GM13976 (cell line): ENCODE measurements around the gene TCEAL1.

ENCODE experiments used
- DNase-seq: peaks from one replicate; pipeline ENCODE4 v3.0.0; 2012; ENCODE audit warnings: low spot score
- CTCF ChIP-seq: IDR thresholded peaks from 2 replicates; pipeline ENCODE4 v1.5.1; 2012; ENCODE audit warnings: borderline replicate concordance, mild to moderate bottlenecking; ENCODE audit not compliant: insufficient read depth; ENCODE audit errors: extremely low read depth, missing control alignments, control extremely low read depth
- in situ Hi-C: fragments of 300-500 bp; cut with MboI; formaldehyde crosslinking; loops from one replicate; pipeline ENCODE4 v1.12.0; 2022; ENCODE audit warnings: low sequenced_read_pairs, mixed read lengths, inconsistent platforms; ENCODE audit not compliant: unreplicated experiment

TCEAL1 gene

GRCh38 chrX:103616676-103617186 is 12.0 kb upstream of the TCEAL1 start:
- no peak for TF ChIP-seq CTCF
- DNase-seq, result no peak
- in situ Hi-C loops, result no loop called here

DNA sequence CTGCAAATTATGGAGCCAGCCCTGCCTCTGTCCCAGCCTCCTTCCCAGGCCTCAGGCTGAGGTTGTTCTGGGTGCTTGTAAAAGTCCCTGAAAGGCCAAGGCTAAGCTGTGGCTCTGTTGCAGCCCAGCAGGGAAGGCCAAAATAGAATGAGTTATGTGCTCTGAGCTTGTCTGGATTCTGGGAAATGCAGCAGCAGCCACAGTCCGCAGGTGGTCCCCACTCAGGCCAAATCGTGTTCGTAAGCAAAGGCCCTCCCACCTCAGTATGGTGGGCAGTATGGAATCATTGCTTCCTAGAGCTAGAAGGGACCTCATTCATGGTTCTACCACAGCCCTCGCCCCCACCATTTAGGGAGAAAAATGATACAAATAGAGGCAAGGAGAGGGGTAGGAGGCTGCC is 4.7 kb upstream of the TCEAL1 start:
- no peak for TF ChIP-seq CTCF
- DNase-seq, result no peak
- in situ Hi-C loops, result no loop called here

- no peak for DNase-seq
- in situ Hi-C loops, result no loop called here
- TF ChIP-seq CTCF, result no peak
Observed at GRCh38 chrX:103626855-103627254, 1.9 kb upstream of the TCEAL1 start.

GRCh38 chrX:103629318-103630170 is 769 bp downstream of the TCEAL1 start:
- no peak for TF ChIP-seq CTCF
- in situ Hi-C loops, result no loop called here
- peak; percentile 38 for DNase-seq

DNA sequence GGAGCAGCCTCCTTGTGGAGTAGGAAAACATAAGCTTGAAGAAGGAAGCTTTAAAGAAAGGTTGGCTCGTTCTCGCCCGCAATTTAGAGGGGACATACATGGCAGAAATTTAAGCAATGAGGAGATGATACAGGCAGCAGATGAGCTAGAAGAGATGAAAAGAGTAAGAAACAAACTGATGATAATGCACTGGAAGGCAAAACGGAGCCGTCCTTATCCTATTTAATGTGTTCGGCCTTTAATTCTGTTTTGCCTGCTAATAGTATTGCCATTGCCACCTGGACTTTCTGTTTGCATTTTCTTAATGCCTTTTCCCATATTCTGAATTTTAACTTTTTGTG is 1.4 kb downstream of the TCEAL1 start:
- in situ Hi-C loops, result no loop called here
- DNase-seq, result no peak
- no peak for TF ChIP-seq CTCF

DNA sequence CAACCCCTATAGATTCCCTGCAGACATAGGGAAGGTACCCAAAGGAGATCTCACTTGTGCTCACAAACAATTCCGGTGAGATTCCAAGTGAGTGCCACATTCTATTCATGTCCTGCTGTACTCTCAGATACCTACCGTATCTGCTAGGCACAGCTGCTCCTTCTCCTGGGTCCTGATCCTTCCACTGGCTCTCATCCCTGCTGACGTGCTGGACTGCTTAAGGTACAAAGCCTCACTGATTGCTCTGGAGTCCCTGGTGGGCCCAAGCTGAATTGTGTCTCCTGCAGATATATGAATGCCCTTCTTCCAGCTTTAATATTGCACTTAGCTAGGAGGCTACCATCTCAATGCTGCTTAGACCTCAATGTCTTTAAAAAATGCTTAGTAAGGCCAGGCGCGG is 2.4 kb downstream of the TCEAL1 start:
- TF ChIP-seq CTCF, result no peak
- in situ Hi-C loops, result no loop called here
- DNase-seq, result no peak
